Measurements from ENCODE around the gene FNDC11. TPM values are rescaled to one million over a fixed set of nuclear protein-coding genes. Genes with fewer than 3 reads are reported as not detected.

The FNDC11 gene
- total and polyA plus RNA-seq, 2 of the 13 experiments (the other 11 are each of a cell fraction or from before 2014, with no cell fraction given) = 0.07 TPM; not detected in 1

DNA sequence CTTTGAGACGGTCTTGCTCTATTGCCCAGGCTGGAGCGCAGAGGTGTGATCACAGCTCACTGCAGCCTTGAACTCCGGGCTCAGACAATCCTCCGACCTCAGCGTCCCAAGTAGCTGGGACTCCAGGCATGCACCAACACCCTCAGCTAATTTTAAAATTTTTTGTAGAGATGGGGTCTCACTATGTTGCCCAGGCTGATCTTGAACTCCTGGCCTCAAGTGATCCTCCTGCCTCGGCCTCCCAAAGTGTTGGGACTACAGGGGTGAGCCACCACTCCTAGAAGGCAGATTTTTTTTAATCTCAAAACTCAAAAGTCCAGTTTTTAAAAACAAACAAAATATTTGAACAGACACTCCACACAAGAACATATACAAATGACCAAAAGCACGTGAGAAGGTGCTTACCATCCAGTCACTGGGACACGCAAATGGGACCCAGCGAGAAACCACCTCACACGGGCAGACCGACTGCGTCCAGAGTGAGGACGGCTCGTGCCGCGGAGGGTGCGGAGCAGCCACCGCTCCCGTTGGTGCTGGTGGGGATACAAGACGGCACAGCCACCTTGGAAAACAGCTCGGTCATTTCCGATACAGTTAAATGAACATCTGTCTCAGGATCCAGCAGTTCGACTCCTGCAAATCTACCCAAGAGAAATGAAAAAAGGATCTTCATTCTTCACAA lies 28.6 kb downstream of the FNDC11 start (continued):
- TF ChIP-seq, protein P1, sequence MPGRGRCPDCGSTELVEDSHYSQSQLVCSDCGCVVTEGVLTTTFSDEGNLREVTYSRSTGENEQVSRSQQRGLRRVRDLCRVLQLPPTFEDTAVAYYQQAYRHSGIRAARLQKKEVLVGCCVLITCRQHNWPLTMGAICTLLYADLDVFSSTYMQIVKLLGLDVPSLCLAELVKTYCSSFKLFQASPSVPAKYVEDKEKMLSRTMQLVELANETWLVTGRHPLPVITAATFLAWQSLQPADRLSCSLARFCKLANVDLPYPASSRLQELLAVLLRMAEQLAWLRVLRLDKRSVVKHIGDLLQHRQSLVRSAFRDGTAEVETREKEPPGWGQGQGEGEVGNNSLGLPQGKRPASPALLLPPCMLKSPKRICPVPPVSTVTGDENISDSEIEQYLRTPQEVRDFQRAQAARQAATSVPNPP (CRISPR knock-in tag; IDR thresholded peaks at IDR 0.05) = no peak
- TF ChIP-seq, protein P2, sequence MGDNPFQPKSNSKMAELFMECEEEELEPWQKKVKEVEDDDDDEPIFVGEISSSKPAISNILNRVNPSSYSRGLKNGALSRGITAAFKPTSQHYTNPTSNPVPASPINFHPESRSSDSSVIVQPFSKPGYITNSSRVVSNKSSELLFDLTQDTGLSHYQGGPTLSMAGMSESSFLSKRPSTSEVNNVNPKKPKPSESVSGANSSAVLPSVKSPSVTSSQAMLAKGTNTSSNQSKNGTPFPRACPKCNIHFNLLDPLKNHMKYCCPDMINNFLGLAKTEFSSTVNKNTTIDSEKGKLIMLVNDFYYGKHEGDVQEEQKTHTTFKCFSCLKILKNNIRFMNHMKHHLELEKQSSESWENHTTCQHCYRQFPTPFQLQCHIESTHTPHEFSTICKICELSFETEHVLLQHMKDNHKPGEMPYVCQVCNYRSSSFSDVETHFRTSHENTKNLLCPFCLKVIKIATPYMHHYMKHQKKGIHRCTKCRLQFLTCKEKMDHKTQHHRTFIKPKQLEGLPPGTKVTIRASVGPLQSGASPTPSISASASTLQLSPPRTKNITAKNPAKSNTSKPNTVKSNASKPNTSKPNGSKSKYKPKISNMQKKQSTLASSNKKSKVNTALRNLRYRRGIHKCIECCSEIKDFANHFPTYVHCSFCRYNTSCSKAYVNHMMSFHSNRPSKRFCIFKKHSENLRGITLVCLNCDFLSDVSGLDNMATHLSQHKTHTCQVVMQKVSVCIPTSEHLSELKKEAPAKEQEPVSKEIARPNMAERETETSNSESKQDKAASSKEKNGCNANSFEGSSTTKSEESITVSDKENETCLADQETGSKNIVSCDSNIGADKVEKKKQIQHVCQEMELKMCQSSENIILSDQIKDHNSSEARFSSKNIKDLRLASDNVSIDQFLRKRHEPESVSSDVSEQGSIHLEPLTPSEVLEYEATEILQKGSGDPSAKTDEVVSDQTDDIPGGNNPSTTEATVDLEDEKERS (CRISPR knock-in tag; IDR thresholded peaks at IDR 0.05) = no peak
- no peak for TF ChIP-seq RXRB (CRISPR knock-in tag; IDR thresholded peaks at IDR 0.05; ENCODE audit: borderline replicate concordance)
- TF ChIP-seq, protein P3, sequence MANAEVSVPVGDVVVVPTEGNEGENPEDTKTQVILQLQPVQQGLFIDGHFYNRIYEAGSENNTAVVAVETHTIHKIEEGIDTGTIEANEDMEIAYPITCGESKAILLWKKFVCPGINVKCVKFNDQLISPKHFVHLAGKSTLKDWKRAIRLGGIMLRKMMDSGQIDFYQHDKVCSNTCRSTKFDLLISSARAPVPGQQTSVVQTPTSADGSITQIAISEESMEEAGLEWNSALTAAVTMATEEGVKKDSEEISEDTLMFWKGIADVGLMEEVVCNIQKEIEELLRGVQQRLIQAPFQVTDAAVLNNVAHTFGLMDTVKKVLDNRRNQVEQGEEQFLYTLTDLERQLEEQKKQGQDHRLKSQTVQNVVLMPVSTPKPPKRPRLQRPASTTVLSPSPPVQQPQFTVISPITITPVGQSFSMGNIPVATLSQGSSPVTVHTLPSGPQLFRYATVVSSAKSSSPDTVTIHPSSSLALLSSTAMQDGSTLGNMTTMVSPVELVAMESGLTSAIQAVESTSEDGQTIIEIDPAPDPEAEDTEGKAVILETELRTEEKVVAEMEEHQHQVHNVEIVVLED (CRISPR knock-in tag; IDR thresholded peaks at IDR 0.05; ENCODE audit: borderline replicate concordance) = no peak
- TF ChIP-seq ZNF326 (CRISPR knock-in tag; IDR thresholded peaks at IDR 0.05; ENCODE audit: borderline replicate concordance) = no peak
- TF ChIP-seq, protein P4, sequence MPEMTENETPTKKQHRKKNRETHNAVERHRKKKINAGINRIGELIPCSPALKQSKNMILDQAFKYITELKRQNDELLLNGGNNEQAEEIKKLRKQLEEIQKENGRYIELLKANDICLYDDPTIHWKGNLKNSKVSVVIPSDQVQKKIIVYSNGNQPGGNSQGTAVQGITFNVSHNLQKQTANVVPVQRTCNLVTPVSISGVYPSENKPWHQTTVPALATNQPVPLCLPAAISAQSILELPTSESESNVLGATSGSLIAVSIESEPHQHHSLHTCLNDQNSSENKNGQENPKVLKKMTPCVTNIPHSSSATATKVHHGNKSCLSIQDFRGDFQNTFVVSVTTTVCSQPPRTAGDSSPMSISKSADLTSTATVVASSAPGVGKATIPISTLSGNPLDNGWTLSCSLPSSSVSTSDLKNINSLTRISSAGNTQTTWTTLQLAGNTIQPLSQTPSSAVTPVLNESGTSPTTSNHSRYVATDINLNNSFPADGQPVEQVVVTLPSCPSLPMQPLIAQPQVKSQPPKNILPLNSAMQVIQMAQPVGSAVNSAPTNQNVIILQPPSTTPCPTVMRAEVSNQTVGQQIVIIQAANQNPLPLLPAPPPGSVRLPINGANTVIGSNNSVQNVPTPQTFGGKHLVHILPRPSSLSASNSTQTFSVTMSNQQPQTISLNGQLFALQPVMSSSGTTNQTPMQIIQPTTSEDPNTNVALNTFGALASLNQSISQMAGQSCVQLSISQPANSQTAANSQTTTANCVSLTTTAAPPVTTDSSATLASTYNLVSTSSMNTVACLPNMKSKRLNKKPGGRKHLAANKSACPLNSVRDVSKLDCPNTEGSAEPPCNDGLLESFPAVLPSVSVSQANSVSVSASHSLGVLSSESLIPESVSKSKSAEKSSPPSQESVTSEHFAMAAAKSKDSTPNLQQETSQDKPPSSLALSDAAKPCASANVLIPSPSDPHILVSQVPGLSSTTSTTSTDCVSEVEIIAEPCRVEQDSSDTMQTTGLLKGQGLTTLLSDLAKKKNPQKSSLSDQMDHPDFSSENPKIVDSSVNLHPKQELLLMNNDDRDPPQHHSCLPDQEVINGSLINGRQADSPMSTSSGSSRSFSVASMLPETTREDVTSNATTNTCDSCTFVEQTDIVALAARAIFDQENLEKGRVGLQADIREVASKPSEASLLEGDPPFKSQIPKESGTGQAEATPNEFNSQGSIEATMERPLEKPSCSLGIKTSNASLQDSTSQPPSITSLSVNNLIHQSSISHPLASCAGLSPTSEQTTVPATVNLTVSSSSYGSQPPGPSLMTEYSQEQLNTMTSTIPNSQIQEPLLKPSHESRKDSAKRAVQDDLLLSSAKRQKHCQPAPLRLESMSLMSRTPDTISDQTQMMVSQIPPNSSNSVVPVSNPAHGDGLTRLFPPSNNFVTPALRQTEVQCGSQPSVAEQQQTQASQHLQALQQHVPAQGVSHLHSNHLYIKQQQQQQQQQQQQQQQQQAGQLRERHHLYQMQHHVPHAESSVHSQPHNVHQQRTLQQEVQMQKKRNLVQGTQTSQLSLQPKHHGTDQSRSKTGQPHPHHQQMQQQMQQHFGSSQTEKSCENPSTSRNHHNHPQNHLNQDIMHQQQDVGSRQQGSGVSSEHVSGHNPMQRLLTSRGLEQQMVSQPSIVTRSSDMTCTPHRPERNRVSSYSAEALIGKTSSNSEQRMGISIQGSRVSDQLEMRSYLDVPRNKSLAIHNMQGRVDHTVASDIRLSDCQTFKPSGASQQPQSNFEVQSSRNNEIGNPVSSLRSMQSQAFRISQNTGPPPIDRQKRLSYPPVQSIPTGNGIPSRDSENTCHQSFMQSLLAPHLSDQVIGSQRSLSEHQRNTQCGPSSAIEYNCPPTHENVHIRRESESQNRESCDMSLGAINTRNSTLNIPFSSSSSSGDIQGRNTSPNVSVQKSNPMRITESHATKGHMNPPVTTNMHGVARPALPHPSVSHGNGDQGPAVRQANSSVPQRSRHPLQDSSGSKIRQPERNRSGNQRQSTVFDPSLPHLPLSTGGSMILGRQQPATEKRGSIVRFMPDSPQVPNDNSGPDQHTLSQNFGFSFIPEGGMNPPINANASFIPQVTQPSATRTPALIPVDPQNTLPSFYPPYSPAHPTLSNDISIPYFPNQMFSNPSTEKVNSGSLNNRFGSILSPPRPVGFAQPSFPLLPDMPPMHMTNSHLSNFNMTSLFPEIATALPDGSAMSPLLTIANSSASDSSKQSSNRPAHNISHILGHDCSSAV (CRISPR knock-in tag; IDR thresholded peaks at IDR 0.05; ENCODE audit: borderline replicate concordance) = no peak
- TF ChIP-seq ZFP82 (CRISPR knock-in tag; IDR thresholded peaks at IDR 0.05; ENCODE audit: borderline replicate concordance) = no peak
- no peak for TF ChIP-seq XBP1 (CRISPR knock-in tag; IDR thresholded peaks at IDR 0.05)
- TF ChIP-seq ZNF230 (CRISPR knock-in tag; IDR thresholded peaks at IDR 0.05) = no peak
- TF ChIP-seq KAT7 (CRISPR knock-in tag; IDR thresholded peaks at IDR 0.05; ENCODE audit: borderline replicate concordance) = no peak
- TF ChIP-seq, protein P5, sequence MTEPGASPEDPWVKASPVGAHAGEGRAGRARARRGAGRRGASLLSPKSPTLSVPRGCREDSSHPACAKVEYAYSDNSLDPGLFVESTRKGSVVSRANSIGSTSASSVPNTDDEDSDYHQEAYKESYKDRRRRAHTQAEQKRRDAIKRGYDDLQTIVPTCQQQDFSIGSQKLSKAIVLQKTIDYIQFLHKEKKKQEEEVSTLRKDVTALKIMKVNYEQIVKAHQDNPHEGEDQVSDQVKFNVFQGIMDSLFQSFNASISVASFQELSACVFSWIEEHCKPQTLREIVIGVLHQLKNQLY (CRISPR knock-in tag; IDR thresholded peaks at IDR 0.05) = no peak
- TF ChIP-seq AKAP8 (CRISPR knock-in tag; IDR thresholded peaks at IDR 0.05) = no peak
- 0 out of 2 replicates have a peak, but pooled peaks have one; percentile 14 for TF ChIP-seq KDM2A (CRISPR knock-in tag; IDR thresholded peaks at IDR 0.05; ENCODE audit: borderline replicate concordance, low read depth)
- no peak for TF ChIP-seq TAF15 (IDR thresholded peaks at IDR 0.05; ENCODE audit: low read depth, low read length, poor library complexity, severe bottlenecking)

All from HepG2 (cell line).